Heart left ventricle (tissue), 16 donors: Measurements from ENCODE around the gene COL4A5. TPM values are rescaled to one million over a fixed set of nuclear protein-coding genes. Genes with fewer than 3 reads are reported as not detected.

Source experiments
- ATAC-seq, 4 donors: fragments of 200-7000 bp; cut with Tn5 transposase; one replicate each; pipeline ENCODE4 v1.9.1; 2020 to 2022; ENCODE audit warnings: moderate library complexity in 4 of 4, mild to moderate bottlenecking in 3 of 4, moderate number of reproducible peaks in 1 of 4
- DNase-seq, 5 donors: peaks; one replicate each; pipeline ENCODE4 v3.0.0-alpha.2; 2020
- H3K27ac ChIP-seq, 12 donors: fragments of 200-600 bp; sonication (generic) in 4 of 12; one replicate each; pipeline versions ENCODE4 v1.5.0 to v1.8.0; 2016 to 2022; ENCODE audit warnings: mild to moderate bottlenecking in 2 of 12
- H3K27me3 ChIP-seq, 9 donors: fragments of 200-600 bp; sonication (generic) in 2 of 9; one replicate each; pipeline versions ENCODE4 v1.5.1 to v1.8.0; 2016 to 2022; ENCODE audit warnings: mild to moderate bottlenecking in 3 of 9
- H3K36me3 ChIP-seq, 9 donors: fragments of 200-600 bp; sonication (generic) in 2 of 9; one replicate each; pipeline versions ENCODE4 v1.5.0 to v1.8.0; 2018 to 2022; ENCODE audit warnings: mild to moderate bottlenecking in 2 of 9
- H3K4me1 ChIP-seq, 12 donors: fragments of 200-600 bp; sonication (generic) in 4 of 12; one replicate each; pipeline versions ENCODE4 v1.5.0 to v1.8.0; 2016 to 2022; ENCODE audit warnings: mild to moderate bottlenecking in 3 of 12
- H3K4me3 ChIP-seq, 12 donors: fragments of 200-600 bp; sonication (generic) in 4 of 12; one replicate each; pipeline versions ENCODE4 v1.5.0 to v1.8.0; 2017 to 2022; ENCODE audit warnings: mild to moderate bottlenecking in 9 of 12, moderate library complexity in 4 of 12
- H3K9me3 ChIP-seq, 12 donors: fragments of 200-600 bp; sonication (generic) in 4 of 12; one replicate each; pipeline versions ENCODE4 v1.5.0 to v1.8.0; 2016 to 2022; ENCODE audit warnings: mild to moderate bottlenecking in 1 of 12
- POLR2A ChIP-seq, 2 donors: fragments of 450-650 bp; IDR thresholded peaks; one replicate each; pipeline ENCODE4 v1.6.1; 2017; ENCODE audit warnings: antibody characterized with exemption in 2 of 2, mild to moderate bottlenecking in 2 of 2, moderate library complexity in 2 of 2
- WGBS, 4 donors: extraction: QIAGEN DNeasy Blood & Tissue Kit in 2 of 4; methylation state at CpG; one replicate each; pipeline versions ENCODE4 v1.1.5 to v1.1.7; 2013 to 2018; 5-methylcytosine and 5-hydroxymethylcytosine counted together
- intact Hi-C, 10 donors: fragments of 100-400 bp; cut with DNase I; formaldehyde crosslinking; loops; one replicate each; pipeline versions ENCODE4 v1.11.1 to v1.14.2; 2022
- polyA plus RNA-seq, 2 donors: library from polyadenylated mRNA; stranded (reverse); fragments of 200-250 nt; gene quantifications; one replicate each; pipeline ENCODE4 v1.2.3, GENCODE V29; 2013
- total RNA-seq, 9 donors: library from RNA; depleted of rRNA in 2 of 9; stranded (reverse); fragments of >200 nt in 2 of 9; fragmentation: NEBNext Ultra II Directional in 3 of 9; extraction: Animal tissue kit (Norgen Biotek cat#: 25700) in 3 of 9; gene quantifications; one replicate each; pipeline versions ENCODE4 v1.1.0 to v1.2.4, GENCODE V29; 2016 to 2023
- TF ChIP-seq, protein P1 (sequence below), 12 donors: fragments of 200-600 bp; sonication (generic) in 4 of 12; IDR thresholded peaks; one replicate each; pipeline versions ENCODE4 v1.5.0 to v1.8.0; 2018 to 2022; ENCODE audit warnings: antibody characterized with exemption in 12 of 12, mild to moderate bottlenecking in 5 of 12
- donor health status: ischemic (EF 13 %, LVEDD 7.1; RV severe dilation, severe dysfunction).
- donor health status: healthy with polysubstance abuse.
- donor health status: DM: no; HTN: yes; CAD: no.
- donor health status: DM: no; HTN: no; CAD: no.
- donor health status: ischemic (EF 25% LVEDD 6.9; RV normal size, moderate dysfunction).
- donor health status: ischemic (EF 25% LVEDD 5.7; RV mildly dilated, moderate dysfunction).
- donor health status: healthy.
- donor health status: DM: yes; HTN: yes; CAD: no.
- donor health status: ischemic (EF 35%, LVEDD 5.7; RV mildly dilated, moderate dysfunction).
- donor health status: nonischemic (EF 11% LVEDD 7.7; RV severe dilation, severe dysfunction).
- donor health status: DM: yes; HTN: yes; CAD: no.
- donor health status: PGD.
- donor health status: ischemic (EF 29% LVEDD 5.4; RV normal size, mild dysfunction).
- donor health status: nonischemic (EF 23%, LVEDD 6.1; RV moderate dilation, normal function).

Gene COL4A5
- total and polyA plus RNA-seq, 11 donors: 4.0 to 12.7 (median 7.7) TPM

DNA sequence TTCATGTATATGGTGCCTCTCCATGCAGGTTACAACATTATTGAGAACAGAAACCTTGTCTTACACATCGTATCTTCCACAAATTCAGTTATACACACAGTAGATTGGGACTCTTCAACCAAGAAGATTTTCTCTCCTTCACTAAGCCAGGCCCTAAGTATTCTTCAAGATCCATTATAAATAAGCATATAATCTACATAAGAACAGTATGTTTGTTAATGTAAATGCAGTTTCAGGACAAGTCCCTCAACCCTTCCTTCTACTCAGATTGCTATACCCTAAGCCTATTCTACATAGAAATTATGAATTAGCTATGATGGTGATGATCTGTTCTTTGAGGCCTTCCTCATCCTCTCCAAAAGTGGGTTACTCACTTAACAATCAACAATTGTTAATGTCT, 42.7 kb upstream of the COL4A5 start:
- H3K36me3 ChIP-seq: no peaks in the 10 kb centered on the region
- ATAC-seq: no peak
- H3K4me3 ChIP-seq: no peak overlapping the region
- H3K4me1 ChIP-seq: peaks cover 0 to 10% (median 0%) of the 10 kb centered on the region in 12 donors
- peaks cover 0 to 13% (median 0%) of the 10 kb centered on the region in 9 donors for H3K27me3 ChIP-seq
- H3K27ac ChIP-seq: no peak overlapping the region
- DNase-seq: no peak
- H3K9me3 ChIP-seq: no peaks in the 10 kb centered on the region
- 76 to 98% (median 87%) methylated on average over 1 of the region's 1 CpG for WGBS, 4 donors
- TF ChIP-seq, protein P1, sequence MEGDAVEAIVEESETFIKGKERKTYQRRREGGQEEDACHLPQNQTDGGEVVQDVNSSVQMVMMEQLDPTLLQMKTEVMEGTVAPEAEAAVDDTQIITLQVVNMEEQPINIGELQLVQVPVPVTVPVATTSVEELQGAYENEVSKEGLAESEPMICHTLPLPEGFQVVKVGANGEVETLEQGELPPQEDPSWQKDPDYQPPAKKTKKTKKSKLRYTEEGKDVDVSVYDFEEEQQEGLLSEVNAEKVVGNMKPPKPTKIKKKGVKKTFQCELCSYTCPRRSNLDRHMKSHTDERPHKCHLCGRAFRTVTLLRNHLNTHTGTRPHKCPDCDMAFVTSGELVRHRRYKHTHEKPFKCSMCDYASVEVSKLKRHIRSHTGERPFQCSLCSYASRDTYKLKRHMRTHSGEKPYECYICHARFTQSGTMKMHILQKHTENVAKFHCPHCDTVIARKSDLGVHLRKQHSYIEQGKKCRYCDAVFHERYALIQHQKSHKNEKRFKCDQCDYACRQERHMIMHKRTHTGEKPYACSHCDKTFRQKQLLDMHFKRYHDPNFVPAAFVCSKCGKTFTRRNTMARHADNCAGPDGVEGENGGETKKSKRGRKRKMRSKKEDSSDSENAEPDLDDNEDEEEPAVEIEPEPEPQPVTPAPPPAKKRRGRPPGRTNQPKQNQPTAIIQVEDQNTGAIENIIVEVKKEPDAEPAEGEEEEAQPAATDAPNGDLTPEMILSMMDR (IDR thresholded peaks at IDR 0.05): no peak
- TF ChIP-seq POLR2A (IDR thresholded peaks at IDR 0.05): no peak
- intact Hi-C loops: no loop called here

DNA sequence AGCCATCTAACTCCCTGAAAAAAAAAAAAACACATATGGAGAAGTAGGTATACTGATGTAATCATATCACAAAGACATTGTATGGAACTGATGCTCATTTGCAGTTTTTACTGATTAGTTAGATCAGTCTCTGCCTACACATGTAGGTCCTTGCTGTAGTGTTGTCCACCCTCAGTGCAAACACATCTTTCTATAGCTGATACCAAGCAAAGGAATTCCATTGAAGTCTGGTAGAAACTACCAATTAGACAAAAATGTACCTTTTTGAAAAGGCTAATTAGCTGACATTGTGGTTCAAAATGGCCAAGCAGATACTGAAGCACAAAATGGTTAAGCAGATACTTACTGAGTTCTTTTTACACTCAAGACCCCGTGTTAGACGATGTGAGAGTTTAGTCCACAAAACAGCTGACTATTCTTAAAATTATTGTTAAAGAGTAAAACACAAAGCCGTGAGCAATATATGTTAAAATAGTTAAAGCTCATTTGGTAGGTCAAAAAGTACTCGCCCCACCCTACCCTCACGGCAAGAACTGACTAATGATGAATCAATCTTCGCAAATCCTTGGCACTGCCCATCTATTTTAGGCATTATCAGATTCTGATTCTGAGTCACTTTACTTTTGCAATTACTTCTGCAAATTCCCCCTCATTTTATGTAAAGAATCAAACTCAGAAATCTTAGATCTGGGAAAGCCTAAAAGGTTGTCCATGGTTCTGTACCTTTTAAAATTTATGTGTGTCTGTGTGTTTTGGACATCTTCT, 41.8 kb upstream of the COL4A5 start:
- H3K9me3 ChIP-seq: no peaks in the 10 kb centered on the region
- ATAC-seq: no peak
- no peak overlapping the region for H3K4me3 ChIP-seq
- H3K4me1 ChIP-seq: peaks cover 0 to 10% (median 0%) of the 10 kb centered on the region in 12 donors
- no peaks in the 10 kb centered on the region for H3K36me3 ChIP-seq
- intact Hi-C loops: no loop called here
- H3K27ac ChIP-seq: no peak overlapping the region
- TF ChIP-seq, protein P1 (IDR thresholded peaks at IDR 0.05): no peak
- no peak for TF ChIP-seq POLR2A (IDR thresholded peaks at IDR 0.05)
- WGBS, 4 donors: 74 to 90% (median 84%) methylated on average over 6 of the region's 6 CpGs
- H3K27me3 ChIP-seq: peaks cover 0 to 7% (median 0%) of the 10 kb centered on the region in 9 donors
- no peak for DNase-seq

DNA sequence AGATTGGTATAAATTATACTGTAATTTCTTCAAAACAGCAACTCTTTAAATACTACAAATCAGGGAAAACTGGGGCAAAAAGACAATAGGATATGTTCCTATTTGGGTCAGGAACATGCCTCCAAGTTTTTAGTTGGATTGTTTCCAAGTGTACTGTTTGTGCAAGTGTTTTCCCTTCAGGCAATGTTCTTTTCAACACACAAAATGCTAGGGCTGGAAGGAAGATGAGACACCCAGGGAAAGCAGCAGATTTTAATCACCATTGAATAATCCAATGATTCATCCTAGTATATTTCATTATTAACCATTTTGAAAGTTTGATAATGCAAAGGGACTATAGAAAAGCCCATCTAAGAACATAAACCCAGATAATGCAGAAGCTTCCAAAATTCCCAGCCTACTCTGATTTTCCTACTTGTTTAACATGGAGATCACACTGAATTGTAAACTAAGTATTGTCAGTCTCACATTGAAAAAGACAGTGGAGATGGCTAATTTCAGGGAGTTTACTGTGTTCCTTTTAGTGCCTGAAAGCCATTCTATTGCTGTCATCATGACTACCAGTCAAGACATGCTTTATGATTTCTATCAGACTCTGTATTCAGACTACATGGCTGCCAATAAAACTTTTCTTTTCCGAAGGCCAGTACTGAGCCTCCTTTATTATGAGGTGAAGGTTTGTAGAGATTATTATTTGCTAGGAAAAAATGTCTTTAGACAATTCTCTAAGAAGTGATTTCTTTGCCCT, 40.0 kb upstream of the COL4A5 start:
- no peaks in the 10 kb centered on the region for H3K36me3 ChIP-seq
- no peak for ATAC-seq
- no peak overlapping the region for H3K27ac ChIP-seq
- WGBS, 4 donors: 56 to 84% (median 73%) methylated on average over 1 of the region's 1 CpG
- no peak for DNase-seq
- H3K9me3 ChIP-seq: no peaks in the 10 kb centered on the region
- TF ChIP-seq POLR2A (IDR thresholded peaks at IDR 0.05): no peak
- TF ChIP-seq, protein P1 (IDR thresholded peaks at IDR 0.05): no peak
- intact Hi-C loops: no loop called here
- H3K4me1 ChIP-seq: peaks cover 0 to 10% (median 0%) of the 10 kb centered on the region in 12 donors
- no peak overlapping the region for H3K4me3 ChIP-seq
- peaks cover 0 to 7% (median 0%) of the 10 kb centered on the region in 9 donors for H3K27me3 ChIP-seq

DNA sequence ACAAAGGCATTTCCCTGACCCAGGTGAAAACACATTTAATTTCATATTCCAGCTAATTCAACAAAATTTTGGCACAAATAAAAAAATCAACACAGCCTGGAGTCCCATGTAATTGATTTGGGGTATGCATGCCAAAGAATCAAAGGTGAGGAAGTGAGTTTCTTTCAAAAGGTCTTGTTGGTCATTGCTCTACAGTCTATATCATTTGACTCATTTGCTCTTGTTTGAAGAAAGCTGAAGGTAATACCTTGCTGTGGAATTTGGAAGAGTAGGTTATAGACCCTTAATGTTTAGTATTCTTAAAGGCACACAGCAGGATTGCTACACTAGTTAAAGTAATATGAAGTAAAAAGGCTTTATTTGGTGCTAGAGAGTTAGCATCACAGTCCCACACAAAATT, 26.9 kb upstream of the COL4A5 start:
- Histone ChIP-seq H3K4me1 (no peaks in the 10 kb centered on the region), H3K27me3 (peaks cover 0 to 12% (median 0%) of the 10 kb centered on the region in 9 donors), H3K27ac (no peak overlapping the region), H3K9me3 (no peaks in the 10 kb centered on the region), H3K4me3 (no peak overlapping the region), H3K36me3 (no peaks in the 10 kb centered on the region)
- no peak for DNase-seq
- intact Hi-C loops: no loop called here
- no peak for TF ChIP-seq POLR2A (IDR thresholded peaks at IDR 0.05)
- TF ChIP-seq, protein P1 (IDR thresholded peaks at IDR 0.05): no peak
- ATAC-seq: no peak
